Panc1 (cell line): ENCODE results near the gene PTPN9. TPM values are rescaled to one million over a fixed set of nuclear protein-coding genes. Genes with fewer than 3 reads are reported as not detected.
"Not testable (repeated sequence)": the region's sequence is repeated elsewhere in the genome, so short reads cannot be mapped to it uniquely, and the experiment has no call there.

Experiments used
- ATAC-seq: fragments of 200-7000 bp; cut with Tn5 transposase; 2 replicates; pipeline ENCODE4 v1.9.1; 2020; ENCODE audit warnings: mild to moderate bottlenecking, moderate library complexity
- BruUV-seq: library from RNA; stranded (reverse); fragments of 400-500 nt; replicated peaks from 2 replicates; lab custom pipeline; 2021; lab: Mats Ljungman, UMichigan
- CTCF ChIA-PET: fragments of 300-600 bp; sonication (Branson Sonifier 250); formaldehyde crosslinking; loops from one replicate; lab custom pipeline; 2022; ENCODE audit warnings: antibody characterized with exemption; lab: Charles Lee
- POLR2A ChIA-PET: fragments of 300-600 bp; sonication (Branson Sonifier 250); formaldehyde crosslinking; loops from one replicate; lab custom pipeline; 2022; ENCODE audit warnings: antibody characterized with exemption; lab: Charles Lee
- DNase-seq: peaks from one replicate; pipeline ENCODE4 v3.0.0-alpha.2; 2010; ENCODE audit warnings: low read depth, low spot score
- H3K27ac ChIP-seq: 2 replicates; pipeline ENCODE4 v1.5.1; 2011; ENCODE audit warnings: mild to moderate bottlenecking, low read length, inconsistent platforms
- H3K27me3 ChIP-seq: fragments of 200-500 bp; sonication (Bioruptor generic); 2 replicates; pipeline ENCODE4 v1.6.0; 2014; ENCODE audit warnings: low read length, inconsistent platforms; ENCODE audit not compliant: control insufficient read depth, insufficient read depth
- H3K36me3 ChIP-seq: fragments of 200-500 bp; sonication (Bioruptor generic); 2 replicates; pipeline ENCODE4 v1.5.1; 2014; ENCODE audit warnings: inconsistent platforms, mild to moderate bottlenecking, low read length, moderate library complexity; ENCODE audit not compliant: control insufficient read depth, insufficient read depth
- H3K4me1 ChIP-seq: 2 replicates; pipeline ENCODE4 v1.5.1; 2011; ENCODE audit warnings: inconsistent platforms, mild to moderate bottlenecking, low read length, moderate library complexity; ENCODE audit not compliant: control insufficient read depth, insufficient read depth
- H3K4me3 ChIP-seq, 2 experiments: 2 replicates each; pipeline ENCODE4 v1.5.1; 2011 to 2012; ENCODE audit warnings: low read depth in 2 of 2, low read length in 2 of 2, mild to moderate bottlenecking in 2 of 2, inconsistent platforms in 1 of 2, moderate library complexity in 1 of 2
- H3K9me3 ChIP-seq: fragments of 200-500 bp; sonication (Bioruptor generic); 2 replicates; pipeline ENCODE4 v1.5.1; 2014; ENCODE audit warnings: low read depth, mild to moderate bottlenecking, inconsistent platforms, low read length, moderate library complexity; ENCODE audit not compliant: control insufficient read depth, insufficient read depth
- CTCF ChIP-seq: fragments of 450-650 bp; IDR thresholded peaks from 2 replicates; pipeline ENCODE4 v1.5.1; 2017; ENCODE audit warnings: mild to moderate bottlenecking
- POLR2AphosphoS5 ChIP-seq: IDR thresholded peaks from 2 replicates; pipeline ENCODE4 v1.6.1; 2012; ENCODE audit warnings: mild to moderate bottlenecking, low read depth, low read length, moderate library complexity
- REST ChIP-seq, 2 experiments: IDR thresholded peaks; 2 replicates each; pipeline ENCODE4 v1.6.1; 2011 to 2012; ENCODE audit warnings: low read depth in 2 of 2, control low read depth in 1 of 2, low read length in 1 of 2, mild to moderate bottlenecking in 1 of 2, moderate library complexity in 1 of 2; ENCODE audit not compliant: insufficient read depth in 1 of 2
- SIN3A ChIP-seq: IDR thresholded peaks from 2 replicates; pipeline ENCODE4 v1.6.1; 2012; ENCODE audit warnings: low read depth, mild to moderate bottlenecking, low read length, moderate library complexity, borderline replicate concordance; ENCODE audit not compliant: insufficient read depth
- TCF7L2 ChIP-seq: IDR thresholded peaks from 2 replicates; pipeline ENCODE4 v1.6.1; 2011; ENCODE audit warnings: mild to moderate bottlenecking, low read depth, low read length, inconsistent platforms
- in situ Hi-C: cut with HindIII; loops from 2 replicates; pipeline ENCODE4 v1.10.0; 2016; ENCODE audit warnings: low sequenced_read_pairs, low pct_unique_long_range_greater_than_20kb
- intact Hi-C: fragments of 100-400 bp; cut with micrococcal nuclease; formaldehyde crosslinking; loops from one replicate; pipeline ENCODE4 v1.10.0; 2022; ENCODE audit not compliant: unreplicated experiment
- total RNA-seq: library from RNA; stranded (reverse); gene quantifications from one replicate; pipeline ENCODE4 v1.2.1, GENCODE V29; 2021; ENCODE audit not compliant: unreplicated experiment

The PTPN9 gene
- total RNA-seq, 1 experiment from 2014 or later: 38.4 TPM

- no peaks in the 10 kb centered on the region for H3K4me1 ChIP-seq
- H3K27ac ChIP-seq: no peak overlapping the region
- H3K36me3 ChIP-seq: peaks cover 6% of the 10 kb centered on the region
- BruUV-seq: no TSS peak
- in situ Hi-C loops (no loop called here), intact Hi-C loops (no loop called here)
- no peak for DNase-seq
- no peak for ATAC-seq
- TF ChIP-seq REST (IDR thresholded peaks at IDR 0.05; ENCODE audit: insufficient read depth in 1 of 2, low read depth in 2 of 2, low read length in 1 of 2): no peak
- TF ChIP-seq CTCF: no peak
- no peak for TF ChIP-seq POLR2AphosphoS5
- TF ChIP-seq SIN3A: no peak
- no peak for TF ChIP-seq TCF7L2
- H3K4me3 ChIP-seq: no peak overlapping the region
- CTCF ChIA-PET: no interaction called here
- H3K9me3 ChIP-seq: no peaks in the 10 kb centered on the region
- H3K27me3 ChIP-seq: no peaks in the 10 kb centered on the region
- POLR2A ChIA-PET: no interaction called here
These were observed 96.0 kb downstream of the PTPN9 start for GRCh38 chr15:75483106-75483505.

- BruUV-seq, H3K4me1 ChIP-seq, H3K36me3 ChIP-seq, ATAC-seq, H3K4me3 ChIP-seq, H3K27me3 ChIP-seq, H3K9me3 ChIP-seq, DNase-seq, H3K27ac ChIP-seq, POLR2A ChIA-PET, CTCF ChIA-PET, in situ Hi-C loops, intact Hi-C loops: not testable (repeated sequence)
These were observed 98.7 kb downstream of the PTPN9 start for GRCh38 chr15:75480463-75480862.

GRCh38 chr15:75479670-75480069 is 99.4 kb downstream of the PTPN9 start:
- no TSS peak for BruUV-seq

More at GRCh38 chr15:75479670-75480069, 99.4 kb downstream of the PTPN9 start:
- in situ Hi-C loops (no loop called here), intact Hi-C loops (no loop called here)
- DNase-seq (no peak), ATAC-seq (no peak)
- ChIA-PET CTCF (no interaction called here), POLR2A (interaction anchor here (0.5 kb wide), 1 partner anchor 10 kb away, joined by 4 read pairs; no protein-coding TSS in a partner anchor)
- no peak overlapping the region for H3K4me3 ChIP-seq
- no peaks in the 10 kb centered on the region for H3K27me3 ChIP-seq
- no peaks in the 10 kb centered on the region for H3K9me3 ChIP-seq
- peaks cover 5% of the 10 kb centered on the region; the same call in 1 of the 2 replicates for H3K36me3 ChIP-seq
- no peaks in the 10 kb centered on the region for H3K4me1 ChIP-seq
- no peak overlapping the region for H3K27ac ChIP-seq
- TF ChIP-seq POLR2AphosphoS5: no peak
- TF ChIP-seq CTCF: no peak
- TF ChIP-seq TCF7L2: no peak
- no peak for TF ChIP-seq REST (IDR thresholded peaks at IDR 0.05; ENCODE audit: insufficient read depth in 1 of 2, low read depth in 2 of 2, low read length in 1 of 2)
- no peak for TF ChIP-seq SIN3A
